OCI-LY1 (cell line): ENCODE measurements around the gene MEIOB.

Experiments
- CTCF ChIP-seq: fragments of 200-600 bp; sonication (generic), shearing (Covaris generic); IDR thresholded peaks from 2 replicates; pipeline ENCODE4 v1.5.1; 2017; ENCODE audit warnings: mild to moderate bottlenecking, antibody characterized with exemption, low read length, moderate library complexity, mixed read lengths
- EZH2 ChIP-seq: fragments of 200-600 bp; sonication (generic), shearing (Covaris generic); IDR thresholded peaks from 2 replicates; pipeline ENCODE4 v1.8.0; 2017; ENCODE audit warnings: borderline replicate concordance, mixed run types, mild to moderate bottlenecking, antibody characterized with exemption, low read length, moderate library complexity, mixed read lengths

- TF ChIP-seq CTCF: no peak
- TF ChIP-seq EZH2: no peak
Observed at GRCh38 chr16:1878256-1878655, 6.3 kb upstream of the MEIOB start.
